ENCODE measurements around the gene ZNF701. TPM values are rescaled to one million over a fixed set of nuclear protein-coding genes. Genes with fewer than 3 reads are reported as not detected.
"Not testable (repeated sequence)": the region's sequence is repeated elsewhere in the genome, so short reads cannot be mapped to it uniquely, and the experiment has no call there.

The ZNF701 gene
- total and polyA plus RNA-seq, 2 donors (not counting 1 experiment from before 2014, with no cell fraction given): 5.7 to 18.8 TPM

GRCh38 chr19:52536448-52536800 is 33.7 kb upstream of the ZNF701 start:
- Histone ChIP-seq H4K20me1 (ENCODE audit: control insufficient read depth, extremely low read depth, insufficient read depth, low read length) (no peaks in the 10 kb centered on the region), H3K9me3 (ENCODE audit: control insufficient read depth, insufficient read depth, low read depth, low read length) (no peaks in the 10 kb centered on the region), H3K4me2 (ENCODE audit: extremely low read depth, insufficient read depth, low read length) (peak overlapping the region; percentile 88), H2AFZ (ENCODE audit: low read length) (peak overlapping the region; percentile 86), H3K79me2 (ENCODE audit: control insufficient read depth, insufficient read depth, low read length) (no peaks in the 10 kb centered on the region), H3K36me3 (ENCODE audit: control insufficient read depth, insufficient read depth, low read length) (peaks cover 1% of the 10 kb centered on the region), H3K27ac (ENCODE audit: insufficient read depth, low read length) (peak overlapping the region; percentile 68), H3K4me1 (ENCODE audit: control insufficient read depth, extremely low read depth, insufficient read depth, low read length) (no peaks in the 10 kb centered on the region), H3K9ac (ENCODE audit: insufficient read depth, low read length) (no peak overlapping the region), H3K4me3 (replicated peaks in 1 of 4; ENCODE audit: control extremely low read depth in 1 of 4, insufficient read depth in 1 of 4, low read depth in 3 of 4, low read length in 4 of 4) (peak overlapping the region; percentile 56 to 76 (median 68)), H3K27me3 (ENCODE audit: control insufficient read depth, insufficient read depth, low read length) (no peaks in the 10 kb centered on the region)
- peak in 1 of 2 donors; percentile 6 for DNase-seq (ENCODE audit: low read depth in 2 of 2)
- no peak for TF ChIP-seq CTCF (conservative IDR thresholded peaks at IDR 0.05 in 1 of 2, IDR thresholded peaks at IDR 0.05 in 1 of 2; ENCODE audit: low read depth in 1 of 2, low read length in 2 of 2)

GRCh38 chr19:52538815-52539214 is 31.3 kb upstream of the ZNF701 start:
- H3K4me3 ChIP-seq (replicated peaks in 1 of 4; ENCODE audit: control extremely low read depth in 1 of 4, insufficient read depth in 1 of 4, low read depth in 3 of 4, low read length in 4 of 4); H3K27ac ChIP-seq (ENCODE audit: insufficient read depth, low read length); H3K4me2 ChIP-seq (ENCODE audit: extremely low read depth, insufficient read depth, low read length); H3K27me3 ChIP-seq (ENCODE audit: control insufficient read depth, insufficient read depth, low read length); H3K9ac ChIP-seq (ENCODE audit: insufficient read depth, low read length); H3K79me2 ChIP-seq (ENCODE audit: control insufficient read depth, insufficient read depth, low read length); H2AFZ ChIP-seq (ENCODE audit: low read length); H4K20me1 ChIP-seq (ENCODE audit: control insufficient read depth, extremely low read depth, insufficient read depth, low read length); DNase-seq (ENCODE audit: low read depth in 2 of 2); H3K9me3 ChIP-seq (ENCODE audit: control insufficient read depth, insufficient read depth, low read depth, low read length); H3K36me3 ChIP-seq (ENCODE audit: control insufficient read depth, insufficient read depth, low read length); H3K4me1 ChIP-seq (ENCODE audit: control insufficient read depth, extremely low read depth, insufficient read depth, low read length): not testable (repeated sequence)

- H2AFZ ChIP-seq (ENCODE audit: low read length); H3K4me3 ChIP-seq (replicated peaks in 1 of 4; ENCODE audit: control extremely low read depth in 1 of 4, insufficient read depth in 1 of 4, low read depth in 3 of 4, low read length in 4 of 4); H3K4me2 ChIP-seq (ENCODE audit: extremely low read depth, insufficient read depth, low read length); H3K36me3 ChIP-seq (ENCODE audit: control insufficient read depth, insufficient read depth, low read length); H3K27ac ChIP-seq (ENCODE audit: insufficient read depth, low read length); H3K9ac ChIP-seq (ENCODE audit: insufficient read depth, low read length); H4K20me1 ChIP-seq (ENCODE audit: control insufficient read depth, extremely low read depth, insufficient read depth, low read length); H3K79me2 ChIP-seq (ENCODE audit: control insufficient read depth, insufficient read depth, low read length); H3K9me3 ChIP-seq (ENCODE audit: control insufficient read depth, insufficient read depth, low read depth, low read length); H3K27me3 ChIP-seq (ENCODE audit: control insufficient read depth, insufficient read depth, low read length); H3K4me1 ChIP-seq (ENCODE audit: control insufficient read depth, extremely low read depth, insufficient read depth, low read length): not testable (repeated sequence)
- peak in 1 of 2 donors; percentile 2 for DNase-seq (ENCODE audit: low read depth in 2 of 2)
These were observed 28.9 kb upstream of the ZNF701 start for GRCh38 chr19:52541176-52541575.

GRCh38 chr19:52541608-52542007 is 28.5 kb upstream of the ZNF701 start:
- Histone ChIP-seq H3K36me3 (ENCODE audit: control insufficient read depth, insufficient read depth, low read length) (peaks cover 6% of the 10 kb centered on the region), H3K9ac (ENCODE audit: insufficient read depth, low read length) (no peak overlapping the region), H3K79me2 (ENCODE audit: control insufficient read depth, insufficient read depth, low read length) (no peaks in the 10 kb centered on the region), H4K20me1 (ENCODE audit: control insufficient read depth, extremely low read depth, insufficient read depth, low read length) (no peaks in the 10 kb centered on the region), H3K4me1 (ENCODE audit: control insufficient read depth, extremely low read depth, insufficient read depth, low read length) (no peaks in the 10 kb centered on the region), H3K27ac (ENCODE audit: insufficient read depth, low read length) (no peak overlapping the region), H3K27me3 (ENCODE audit: control insufficient read depth, insufficient read depth, low read length) (no peaks in the 10 kb centered on the region), H3K4me2 (ENCODE audit: extremely low read depth, insufficient read depth, low read length) (no peak overlapping the region), H3K9me3 (ENCODE audit: control insufficient read depth, insufficient read depth, low read depth, low read length) (no peaks in the 10 kb centered on the region), H3K4me3 (replicated peaks in 1 of 4; ENCODE audit: control extremely low read depth in 1 of 4, insufficient read depth in 1 of 4, low read depth in 3 of 4, low read length in 4 of 4) (no peak overlapping the region), H2AFZ (ENCODE audit: low read length) (no peak overlapping the region)
- TF ChIP-seq CTCF (conservative IDR thresholded peaks at IDR 0.05 in 1 of 2, IDR thresholded peaks at IDR 0.05 in 1 of 2; ENCODE audit: low read depth in 1 of 2, low read length in 2 of 2) (no peak), EZH2 (IDR thresholded peaks at IDR 0.05; ENCODE audit: low read length, missing control alignments) (no peak)
- DNase-seq (ENCODE audit: low read depth in 2 of 2): no peak

GRCh38 chr19:52542541-52542940 is 27.5 kb upstream of the ZNF701 start:
- H3K27me3 ChIP-seq (ENCODE audit: control insufficient read depth, insufficient read depth, low read length); H3K4me3 ChIP-seq (replicated peaks in 1 of 4; ENCODE audit: control extremely low read depth in 1 of 4, insufficient read depth in 1 of 4, low read depth in 3 of 4, low read length in 4 of 4); H3K36me3 ChIP-seq (ENCODE audit: control insufficient read depth, insufficient read depth, low read length); H3K9me3 ChIP-seq (ENCODE audit: control insufficient read depth, insufficient read depth, low read depth, low read length); H3K27ac ChIP-seq (ENCODE audit: insufficient read depth, low read length); H3K4me1 ChIP-seq (ENCODE audit: control insufficient read depth, extremely low read depth, insufficient read depth, low read length); H3K9ac ChIP-seq (ENCODE audit: insufficient read depth, low read length); H3K79me2 ChIP-seq (ENCODE audit: control insufficient read depth, insufficient read depth, low read length); H4K20me1 ChIP-seq (ENCODE audit: control insufficient read depth, extremely low read depth, insufficient read depth, low read length); H3K4me2 ChIP-seq (ENCODE audit: extremely low read depth, insufficient read depth, low read length); DNase-seq (ENCODE audit: low read depth in 2 of 2); H2AFZ ChIP-seq (ENCODE audit: low read length): not testable (repeated sequence)

All from fibroblast of lung (primary cell).